Uterus (tissue), 4 donors: ENCODE data around the gene SPINK5. TPM values are rescaled to one million over a fixed set of nuclear protein-coding genes. Genes with fewer than 3 reads are reported as not detected.

Experiments
- DNase-seq, 2 donors: peaks; one replicate each; pipeline ENCODE4 v3.0.0-alpha.2; 2019 to 2020
- H3K27ac ChIP-seq, 2 donors: fragments of 200-600 bp; sonication (generic); 1 replicate in 1 of 2; 2 replicates in 1 of 2; pipeline ENCODE4 v1.5.1; 2016 to 2018
- H3K27me3 ChIP-seq, 2 donors: fragments of 200-600 bp; sonication (generic); one replicate each; pipeline ENCODE4 v1.5.1; 2018 to 2019; ENCODE audit warnings: control low read depth in 1 of 2
- H3K36me3 ChIP-seq, 2 donors: fragments of 200-600 bp; sonication (generic); one replicate each; pipeline ENCODE4 v1.5.1; 2019; ENCODE audit warnings: control low read depth in 1 of 2
- H3K4me1 ChIP-seq, 2 donors: fragments of 200-600 bp; sonication (generic); one replicate each; pipeline ENCODE4 v1.5.1; 2018 to 2019; ENCODE audit warnings: control low read depth in 1 of 2
- H3K4me3 ChIP-seq, 2 donors: fragments of 200-600 bp; sonication (generic); 1 replicate in 1 of 2; 2 replicates in 1 of 2; pipeline ENCODE4 v1.5.1; 2018 to 2019; ENCODE audit warnings: mild to moderate bottlenecking in 1 of 2
- H3K9me3 ChIP-seq, 2 donors: fragments of 200-600 bp; sonication (generic); one replicate each; pipeline ENCODE4 v1.5.1; 2019; ENCODE audit warnings: control low read depth in 1 of 2
- CTCF ChIP-seq, 4 experiments: fragments of 200-600 bp in 2 of 4; fragments of 450-650 bp in 2 of 4; sonication (generic) in 2 of 4; IDR thresholded peaks; one replicate each; pipeline ENCODE4 v1.5.1; 2016 to 2019; ENCODE audit warnings: antibody characterized with exemption in 4 of 4, mild to moderate bottlenecking in 2 of 4, moderate library complexity in 1 of 4
- POLR2A ChIP-seq, 2 donors: fragments of 450-650 bp; IDR thresholded peaks; one replicate each; pipeline ENCODE4 v1.6.1; 2016; ENCODE audit warnings: antibody characterized with exemption in 2 of 2, mild to moderate bottlenecking in 1 of 2, moderate library complexity in 1 of 2
- intact Hi-C: fragments of 100-400 bp; cut with DNase I; formaldehyde crosslinking; loops from one replicate; pipeline ENCODE4 v1.15.1; 2023; ENCODE audit warnings: low total_unique reads
- total RNA-seq, 4 donors: library from RNA; depleted of rRNA in 3 of 4; stranded (reverse); fragments of >200 nt in 3 of 4; gene quantifications; one replicate each; pipeline versions ENCODE4 v1.1.0 to v1.2.4, GENCODE V29; 2014 to 2023
- donor health status: DM: yes; HTN: yes; CAD: no.

The SPINK5 gene
- 1 to 10 TPM in 1 of 4 donors, under 1 TPM in 1, not detected in 2; 0.73 to 4.6 TPM for total RNA-seq

GRCh38 chr5:148063861-148064260 is at the start of gene SPINK5:
TSS of gene SPINK5 (plus strand) at chr5:148063980. CDS start at chr5:148064045, 65 bp downstream.
- no peak for TF ChIP-seq POLR2A (IDR thresholded peaks at IDR 0.05)
- TF ChIP-seq CTCF (IDR thresholded peaks at IDR 0.05): no peak
- Histone ChIP-seq H3K27me3 (no peaks in the 10 kb centered on the region), H3K4me3 (no peak within 1 kb of the TSS), H3K27ac (no peak within 1 kb of the TSS), H3K9me3 (no peaks in the 10 kb centered on the region), H3K36me3 (no peaks in the 10 kb centered on the region), H3K4me1 (no peaks in the 10 kb centered on the region)
- intact Hi-C loops: no loop called here
- DNase-seq: no peak

- Histone ChIP-seq H3K9me3 (no peaks in the 10 kb centered on the region), H3K4me3 (no peak overlapping the region), H3K4me1 (no peaks in the 10 kb centered on the region), H3K27me3 (no peaks in the 10 kb centered on the region), H3K36me3 (no peaks in the 10 kb centered on the region), H3K27ac (no peak overlapping the region)
- no peak for DNase-seq
- intact Hi-C loops: no loop called here
- TF ChIP-seq CTCF (IDR thresholded peaks at IDR 0.05): no peak
- TF ChIP-seq POLR2A (IDR thresholded peaks at IDR 0.05): no peak
Measured at GRCh38 chr5:148014276-148014675, 49.5 kb upstream of the SPINK5 start.

GRCh38 chr5:148020257-148020988 is 43.4 kb upstream of the SPINK5 start:
- H3K36me3 ChIP-seq: no peaks in the 10 kb centered on the region
- no peaks in the 10 kb centered on the region for H3K9me3 ChIP-seq
- no peak overlapping the region for H3K27ac ChIP-seq
- no peak for TF ChIP-seq CTCF (IDR thresholded peaks at IDR 0.05)
- no peak for TF ChIP-seq POLR2A (IDR thresholded peaks at IDR 0.05)
- no peaks in the 10 kb centered on the region for H3K27me3 ChIP-seq
- intact Hi-C loops: no loop called here
- H3K4me1 ChIP-seq: no peaks in the 10 kb centered on the region
- no peak for DNase-seq
- H3K4me3 ChIP-seq: no peak overlapping the region

- no peak overlapping the region for H3K4me3 ChIP-seq
- TF ChIP-seq POLR2A (IDR thresholded peaks at IDR 0.05) (no peak), CTCF (IDR thresholded peaks at IDR 0.05) (no peak)
- DNase-seq: no peak
- no peaks in the 10 kb centered on the region for H3K27me3 ChIP-seq
- intact Hi-C loops: no loop called here
- H3K9me3 ChIP-seq: no peaks in the 10 kb centered on the region
- no peaks in the 10 kb centered on the region for H3K4me1 ChIP-seq
- no peaks in the 10 kb centered on the region for H3K36me3 ChIP-seq
- no peak overlapping the region for H3K27ac ChIP-seq
Measured at GRCh38 chr5:148027505-148027904, 36.3 kb upstream of the SPINK5 start.

- intact Hi-C loops: no loop called here
- H3K4me3 ChIP-seq: no peak overlapping the region
Measured at GRCh38 chr5:148029131-148029530, 34.6 kb upstream of the SPINK5 start.

More at GRCh38 chr5:148029131-148029530, 34.6 kb upstream of the SPINK5 start:
- no peak for DNase-seq
- Histone ChIP-seq H3K9me3 (no peaks in the 10 kb centered on the region), H3K27me3 (no peaks in the 10 kb centered on the region), H3K4me1 (no peaks in the 10 kb centered on the region), H3K27ac (no peak overlapping the region), H3K36me3 (no peaks in the 10 kb centered on the region)
- TF ChIP-seq CTCF (IDR thresholded peaks at IDR 0.05): no peak
- no peak for TF ChIP-seq POLR2A (IDR thresholded peaks at IDR 0.05)
